Mucosa of rectum (tissue), 2 donors: ENCODE measurements around the gene KRTAP29-1.

Source experiments
- H3K27ac ChIP-seq, 2 donors: one replicate each; pipeline ENCODE4 v1.7.0; 2013; ENCODE audit warnings: inconsistent platforms in 2 of 2, low read depth in 2 of 2, low read length in 2 of 2
- H3K27me3 ChIP-seq, 2 donors: one replicate each; pipeline ENCODE4 v1.7.0; 2013; ENCODE audit warnings: low read length in 2 of 2; ENCODE audit not compliant: control insufficient read depth in 2 of 2, insufficient read depth in 2 of 2
- H3K36me3 ChIP-seq, 2 donors: one replicate each; pipeline ENCODE4 v1.7.0; 2013; ENCODE audit warnings: low read length in 2 of 2; ENCODE audit not compliant: control insufficient read depth in 2 of 2, insufficient read depth in 2 of 2
- H3K4me1 ChIP-seq, 2 donors: one replicate each; pipeline ENCODE4 v1.7.0; 2013; ENCODE audit warnings: low read length in 2 of 2, mild to moderate bottlenecking in 1 of 2; ENCODE audit not compliant: control insufficient read depth in 2 of 2, insufficient read depth in 2 of 2
- H3K4me3 ChIP-seq, 2 donors: one replicate each; pipeline ENCODE4 v1.7.0; 2013; ENCODE audit warnings: low read length in 2 of 2
- H3K9ac ChIP-seq, 2 donors: one replicate each; pipeline ENCODE4 v1.7.0; 2013; ENCODE audit warnings: low read length in 2 of 2, low read depth in 1 of 2, mild to moderate bottlenecking in 1 of 2
- H3K9me3 ChIP-seq, 2 donors: one replicate each; pipeline ENCODE4 v1.7.0; 2013; ENCODE audit warnings: low read length in 2 of 2; ENCODE audit not compliant: control insufficient read depth in 2 of 2
- donor health status: healthy.
- donor health status: Normal muscosa, but diverticular disease.

The KRTAP29-1 gene

DNA sequence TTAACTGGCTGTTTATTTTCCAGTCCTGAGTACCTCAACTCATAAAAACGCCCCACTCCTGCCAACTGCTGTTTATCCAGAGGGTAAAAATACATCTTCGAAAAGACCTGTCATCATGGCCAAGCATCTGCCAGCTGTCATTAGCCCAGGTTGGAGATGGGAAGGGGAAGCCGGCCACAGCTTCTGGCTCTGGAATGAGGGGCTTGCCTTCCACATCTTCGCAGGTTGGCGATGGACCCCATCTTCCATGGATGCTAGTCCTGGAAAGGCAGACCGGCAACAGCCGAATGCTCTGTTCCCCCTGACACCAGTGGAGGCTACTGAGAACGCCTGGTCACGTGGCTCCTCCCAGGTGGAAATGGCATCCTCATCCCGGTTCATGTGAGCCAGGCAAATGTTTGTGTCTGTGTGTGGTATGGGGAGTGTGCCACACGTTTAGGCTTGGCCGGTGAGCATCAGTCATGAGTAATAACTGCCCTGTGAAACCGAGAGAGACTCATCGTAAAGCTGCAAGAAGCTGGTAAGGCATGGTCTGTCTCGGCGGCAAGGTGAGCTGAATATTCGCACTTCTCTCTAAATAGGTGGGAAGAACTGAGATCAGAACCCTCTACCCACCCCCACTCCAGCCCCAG, 13.3 kb upstream of the KRTAP29-1 start:
- no peaks in the 10 kb centered on the region for H3K36me3 ChIP-seq
- H3K27ac ChIP-seq, result no peak overlapping the region
- H3K9ac ChIP-seq, result no peak overlapping the region
- H3K27me3 ChIP-seq, result peaks cover 2 to 6% of the 10 kb centered on the region in 2 donors
- no peak overlapping the region for H3K4me3 ChIP-seq
- H3K9me3 ChIP-seq, result no peaks in the 10 kb centered on the region
- H3K4me1 ChIP-seq, result no peaks in the 10 kb centered on the region

DNA sequence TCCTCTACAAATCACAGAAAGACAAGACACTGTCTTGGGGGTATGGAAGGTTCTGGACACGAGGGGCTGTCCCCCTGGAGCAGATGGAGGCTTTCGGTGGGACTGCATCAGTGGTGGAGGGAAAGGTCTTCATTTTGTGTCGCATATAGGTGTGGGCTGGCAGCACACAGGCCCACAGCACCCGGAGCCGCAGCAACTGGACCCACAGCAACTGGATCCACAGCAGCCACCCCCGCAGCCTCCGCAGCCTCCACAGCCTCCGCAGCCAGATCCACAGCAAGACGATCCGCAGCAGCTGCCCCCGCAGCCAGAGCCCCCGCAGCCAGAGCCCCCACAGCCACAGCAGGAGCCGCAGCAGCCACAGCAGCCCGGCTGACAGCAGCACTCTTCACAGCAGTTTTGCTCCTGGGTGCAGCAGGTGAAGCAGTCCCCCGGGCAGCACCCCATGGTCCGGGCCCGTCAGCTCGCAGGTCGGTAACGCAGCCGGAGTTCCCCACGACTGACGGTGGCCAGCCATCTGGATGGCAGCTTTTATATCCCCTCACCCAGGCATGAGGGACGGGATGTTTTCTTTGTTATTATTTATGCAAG, 12.6 kb upstream of the KRTAP29-1 start, which contains the start of gene KRTAP17-1:
TSS of gene KRTAP17-1 (minus strand) at position 507 of the 591 bp plus-strand sequence. CDS start at position 447, 60 bp downstream.
- H3K9me3 ChIP-seq, result no peaks in the 10 kb centered on the region
- H3K4me1 ChIP-seq, result no peaks in the 10 kb centered on the region
- no peaks in the 10 kb centered on the region for H3K36me3 ChIP-seq
- no peak within 1 kb of the TSS for H3K4me3 ChIP-seq
- no peak within 1 kb of the TSS for H3K9ac ChIP-seq
- H3K27me3 ChIP-seq, result peaks cover 2 to 6% of the 10 kb centered on the region in 2 donors
- no peak within 1 kb of the TSS for H3K27ac ChIP-seq

DNA sequence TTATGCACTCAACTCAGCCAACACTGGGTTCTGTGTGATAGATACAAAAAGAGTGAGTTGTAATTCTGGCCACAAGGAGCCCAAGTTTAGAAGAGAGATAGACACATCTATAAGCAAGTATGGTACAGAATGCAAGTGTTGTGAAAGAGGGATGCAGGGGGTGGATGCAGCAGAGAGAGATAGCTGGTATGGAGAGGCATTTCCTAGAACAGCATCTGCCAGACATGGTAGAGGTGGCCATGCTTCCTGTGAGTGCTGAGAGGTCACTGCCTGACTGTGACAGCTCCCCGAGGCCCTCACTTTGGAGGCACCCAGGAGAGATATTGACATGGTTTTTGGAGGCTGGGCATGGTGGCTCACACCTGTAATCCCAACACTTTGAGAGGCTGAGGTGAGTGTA, 8.5 kb upstream of the KRTAP29-1 start:
- Histone ChIP-seq H3K9me3 (no peaks in the 10 kb centered on the region), H3K4me3 (no peak overlapping the region), H3K27me3 (peaks cover 2 to 14% of the 10 kb centered on the region in 2 donors), H3K36me3 (no peaks in the 10 kb centered on the region), H3K4me1 (peaks cover 0 to 11% of the 10 kb centered on the region in 2 donors), H3K9ac (no peak overlapping the region), H3K27ac (no peak overlapping the region)

DNA sequence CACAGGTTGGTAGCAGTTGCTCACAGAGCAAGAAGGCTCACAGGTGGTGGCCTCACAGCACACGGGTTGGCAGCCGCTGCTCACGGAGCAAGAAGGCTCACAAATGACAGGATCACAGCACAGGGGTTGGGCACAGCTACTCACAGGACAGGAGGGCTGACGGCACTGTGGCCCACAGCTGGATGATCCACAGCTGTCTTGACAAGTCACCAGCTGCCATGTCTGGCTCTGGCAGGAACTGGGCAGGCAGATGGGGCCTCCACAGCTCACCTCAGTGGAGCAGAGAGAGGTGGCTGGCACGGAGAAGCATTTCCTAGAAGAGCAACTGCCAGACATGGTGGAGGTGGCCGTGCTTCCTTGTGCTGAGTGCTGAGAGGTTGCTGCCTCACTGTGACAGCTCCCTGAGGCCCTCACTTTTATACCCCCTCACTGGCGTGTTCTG, 6.3 kb upstream of the KRTAP29-1 start, which contains the start of gene KRTAP16-1:
TSS of gene KRTAP16-1 (minus strand) at position 392 of the 442 bp plus-strand sequence. CDS start at position 336, 56 bp downstream.
- peaks cover 2 to 9% of the 10 kb centered on the region in 2 donors for H3K27me3 ChIP-seq
- peak within 1 kb of the TSS in 1 of 2 donors; percentile 35 for H3K4me3 ChIP-seq
- H3K9me3 ChIP-seq, result no peaks in the 10 kb centered on the region
- peak within 1 kb of the TSS; percentile 13 to 69 for H3K27ac ChIP-seq
- peak within 1 kb of the TSS in 1 of 2 donors; percentile 32 for H3K9ac ChIP-seq
- peaks cover 0 to 11% of the 10 kb centered on the region in 2 donors for H3K4me1 ChIP-seq
- H3K36me3 ChIP-seq, result no peaks in the 10 kb centered on the region

DNA sequence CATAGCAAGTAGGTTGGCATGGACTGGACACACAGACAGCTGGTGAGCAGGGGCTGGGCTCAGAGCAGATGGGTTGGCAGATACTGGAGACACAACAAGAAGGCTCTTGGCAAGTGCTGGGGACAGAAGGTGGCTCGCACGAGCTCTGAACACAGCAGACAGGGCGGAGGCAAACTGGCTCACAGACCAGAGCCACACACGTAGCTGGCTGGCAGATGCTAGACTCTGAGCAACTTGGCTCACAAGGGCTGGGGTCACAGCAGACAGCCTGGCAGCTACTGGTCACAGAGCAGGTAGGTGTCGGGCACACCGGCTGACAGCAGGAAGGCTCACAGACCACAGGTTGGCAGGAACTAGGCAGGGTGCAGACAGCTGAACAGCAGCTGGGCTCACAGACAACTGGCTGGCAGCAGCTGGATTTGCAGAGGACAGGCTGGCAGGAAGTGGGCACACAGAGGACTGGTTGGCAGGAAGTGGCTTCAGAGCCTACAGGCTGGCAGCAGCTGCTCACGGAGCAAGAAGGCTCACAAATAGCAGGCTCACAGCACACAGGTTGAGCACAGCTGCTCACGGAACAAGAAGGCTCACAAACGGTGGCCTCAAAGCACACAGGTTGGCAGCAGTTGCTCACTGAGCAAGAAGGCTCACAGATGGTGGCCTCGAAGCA, 5.7 kb upstream of the KRTAP29-1 start:
- H3K27ac ChIP-seq, result peak overlapping the region; percentile 13 to 69
- H3K9me3 ChIP-seq, result no peaks in the 10 kb centered on the region

DNA sequence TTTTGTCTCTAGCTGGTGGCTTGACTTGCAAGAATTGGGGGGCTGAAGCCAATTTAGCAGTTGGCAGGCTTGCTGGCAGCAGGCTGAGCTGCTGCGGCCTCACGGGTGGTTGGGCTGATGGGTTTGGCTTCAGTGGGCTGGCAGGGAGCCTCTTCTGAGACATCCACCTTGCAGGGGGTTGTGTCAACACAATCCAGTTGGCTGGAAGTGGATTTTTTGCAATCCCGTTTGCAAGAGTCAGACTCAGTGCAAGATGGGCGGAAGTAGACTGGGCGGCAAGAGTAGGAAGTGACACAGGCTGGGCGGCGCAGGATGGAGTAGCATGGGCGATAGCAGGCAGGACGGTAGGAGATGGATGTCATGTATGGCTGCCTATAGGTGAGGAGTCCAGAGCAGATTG, 5.0 kb upstream of the KRTAP29-1 start:
- H3K27ac ChIP-seq, result no peak overlapping the region

More for the DNA sequence above, 5.7 kb upstream of the KRTAP29-1 start:
- H3K4me1 ChIP-seq, result peaks cover 0 to 11% of the 10 kb centered on the region in 2 donors
- H3K4me3 ChIP-seq, result peak overlapping the region in 1 of 2 donors; percentile 35
- H3K9ac ChIP-seq, result no peak overlapping the region
- H3K36me3 ChIP-seq, result no peaks in the 10 kb centered on the region
- peaks cover 2 to 8% of the 10 kb centered on the region in 2 donors for H3K27me3 ChIP-seq

DNA sequence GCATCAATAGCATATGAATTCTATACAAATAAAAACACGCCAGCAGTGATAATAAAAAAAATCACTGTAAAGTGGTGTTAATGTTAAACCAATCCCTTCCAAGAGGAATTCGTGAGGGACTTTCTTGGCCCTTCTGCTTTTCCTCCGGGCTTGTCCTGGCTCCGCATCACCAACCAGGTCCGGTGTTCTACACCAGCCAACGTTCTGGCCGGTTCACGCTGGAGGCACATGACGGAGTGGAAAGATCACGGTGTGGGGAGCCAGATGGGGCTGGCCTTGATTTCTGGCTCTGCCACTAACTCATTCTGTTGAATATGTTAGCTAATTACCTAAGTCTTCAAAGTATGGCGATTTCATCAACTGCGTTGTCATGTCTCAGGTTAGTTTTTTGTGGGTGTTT, 1.4 kb upstream of the KRTAP29-1 start:
- Histone ChIP-seq H3K9me3 (no peaks in the 10 kb centered on the region), H3K36me3 (no peaks in the 10 kb centered on the region), H3K4me1 (peaks cover 0 to 8% of the 10 kb centered on the region in 2 donors), H3K4me3 (no peak overlapping the region), H3K27me3 (peaks cover 0 to 4% of the 10 kb centered on the region in 2 donors), H3K27ac (no peak overlapping the region), H3K9ac (no peak overlapping the region)

More for the DNA sequence above, 5.0 kb upstream of the KRTAP29-1 start:
- peaks cover 0 to 11% of the 10 kb centered on the region in 2 donors for H3K4me1 ChIP-seq
- peaks cover 2 to 8% of the 10 kb centered on the region in 2 donors for H3K27me3 ChIP-seq
- no peaks in the 10 kb centered on the region for H3K36me3 ChIP-seq
- no peak overlapping the region for H3K9ac ChIP-seq
- H3K9me3 ChIP-seq, result no peaks in the 10 kb centered on the region
- H3K4me3 ChIP-seq, result no peak overlapping the region

DNA sequence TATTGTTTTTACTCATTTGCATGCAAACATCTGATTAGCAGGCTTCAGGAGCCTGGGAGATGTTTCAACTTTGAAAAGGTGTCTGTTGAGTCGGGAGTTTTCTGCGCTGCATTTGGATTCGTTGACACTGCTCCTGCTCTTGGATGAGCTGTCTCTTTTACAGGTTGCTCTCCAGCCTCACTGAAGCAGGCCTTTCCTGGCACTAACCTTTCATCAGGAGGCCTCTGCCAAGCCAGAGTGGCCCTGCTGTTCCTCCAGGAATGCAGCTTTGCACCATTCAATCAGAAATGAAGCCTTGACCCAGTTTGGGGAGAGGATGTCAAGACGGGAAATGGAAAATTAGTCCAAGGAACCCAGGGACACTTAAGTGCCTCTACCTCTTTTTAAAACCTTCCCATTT, 330 bp upstream of the KRTAP29-1 start:
- Histone ChIP-seq H3K9me3 (no peaks in the 10 kb centered on the region), H3K27me3 (peaks cover 0 to under 1% of the 10 kb centered on the region in 2 donors), H3K27ac (no peak overlapping the region), H3K9ac (no peak overlapping the region), H3K36me3 (no peaks in the 10 kb centered on the region), H3K4me3 (no peak overlapping the region), H3K4me1 (no peaks in the 10 kb centered on the region)

DNA sequence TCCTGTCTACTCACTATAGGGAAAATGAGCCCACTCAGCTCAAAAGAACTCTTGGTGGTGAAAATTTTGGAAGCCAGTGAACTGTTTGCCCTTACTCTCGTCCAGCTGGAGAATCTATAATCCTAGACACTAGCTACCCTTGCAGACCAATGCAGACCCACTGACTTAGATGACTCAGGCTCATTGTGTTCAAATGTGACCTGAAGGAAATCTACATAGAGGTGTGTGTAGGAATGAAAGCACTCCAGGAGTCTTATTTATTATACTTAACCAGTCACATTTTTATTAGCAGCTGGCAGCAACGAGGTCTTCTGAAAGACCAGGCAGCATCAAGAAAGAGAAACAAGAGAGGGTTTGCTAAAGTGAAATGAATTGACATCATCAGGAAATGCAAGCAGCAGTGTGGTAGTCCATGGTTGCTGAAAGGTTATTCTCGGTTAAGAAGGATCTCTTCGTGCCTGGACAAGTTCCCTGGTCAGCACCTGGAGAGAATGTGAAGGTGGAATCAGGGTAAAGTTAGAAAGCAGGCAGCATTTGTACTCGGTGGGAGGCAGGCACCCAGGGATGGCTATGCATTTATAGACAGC, 1.4 kb downstream of the KRTAP29-1 start:
- no peaks in the 10 kb centered on the region for H3K36me3 ChIP-seq
- H3K4me3 ChIP-seq, result no peak overlapping the region
- H3K27ac ChIP-seq, result no peak overlapping the region
- H3K9me3 ChIP-seq, result no peaks in the 10 kb centered on the region
- no peak overlapping the region for H3K9ac ChIP-seq
- no peaks in the 10 kb centered on the region for H3K4me1 ChIP-seq
- no peaks in the 10 kb centered on the region for H3K27me3 ChIP-seq
